ENCODE measurements around the gene SHF.

Gene SHF

DNA sequence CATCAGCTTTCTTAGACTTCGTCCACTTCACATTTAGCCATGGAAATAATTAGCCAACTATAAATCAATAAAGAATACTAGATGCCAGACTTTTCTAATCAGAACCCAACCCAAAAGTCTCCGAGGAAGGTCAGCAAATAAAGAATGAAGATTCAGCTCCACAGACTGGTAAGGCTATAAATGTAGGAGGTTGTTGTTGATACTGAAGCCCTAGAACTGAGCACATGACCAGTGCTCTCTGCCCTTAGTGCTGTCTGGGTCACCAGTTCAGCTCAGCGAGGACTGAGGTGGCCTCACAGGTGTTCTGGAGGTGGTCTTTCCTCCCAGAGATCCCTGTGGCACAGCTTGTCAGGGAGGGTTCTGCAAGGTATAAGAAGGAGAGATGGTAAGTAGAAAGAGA is 43.4 kb upstream of the SHF start:
- H3K4me3 ChIP-seq (IDR thresholded peaks at IDR 0.05; ENCODE audit: insufficient read depth, low read depth, low read length) = no peak overlapping the region
- H3K36me3 ChIP-seq (ENCODE audit: insufficient read depth) = no peaks in the 10 kb centered on the region
- H3K4me1 ChIP-seq (ENCODE audit: low read depth, poor library complexity, severe bottlenecking) = no peaks in the 10 kb centered on the region
- no peak overlapping the region for H3K9ac ChIP-seq
- H3K4me2 ChIP-seq = no peak overlapping the region
- no peaks in the 10 kb centered on the region for H3K27me3 ChIP-seq (ENCODE audit: insufficient read depth, low read depth)
- no peaks in the 10 kb centered on the region for H4K20me1 ChIP-seq (ENCODE audit: insufficient read depth)
- no peaks in the 10 kb centered on the region for H3K79me2 ChIP-seq (ENCODE audit: insufficient read depth, low read depth)
- H2AFZ ChIP-seq (ENCODE audit: low read depth) = no peak overlapping the region
- no peak overlapping the region for H3K27ac ChIP-seq
- TF ChIP-seq, protein P1, sequence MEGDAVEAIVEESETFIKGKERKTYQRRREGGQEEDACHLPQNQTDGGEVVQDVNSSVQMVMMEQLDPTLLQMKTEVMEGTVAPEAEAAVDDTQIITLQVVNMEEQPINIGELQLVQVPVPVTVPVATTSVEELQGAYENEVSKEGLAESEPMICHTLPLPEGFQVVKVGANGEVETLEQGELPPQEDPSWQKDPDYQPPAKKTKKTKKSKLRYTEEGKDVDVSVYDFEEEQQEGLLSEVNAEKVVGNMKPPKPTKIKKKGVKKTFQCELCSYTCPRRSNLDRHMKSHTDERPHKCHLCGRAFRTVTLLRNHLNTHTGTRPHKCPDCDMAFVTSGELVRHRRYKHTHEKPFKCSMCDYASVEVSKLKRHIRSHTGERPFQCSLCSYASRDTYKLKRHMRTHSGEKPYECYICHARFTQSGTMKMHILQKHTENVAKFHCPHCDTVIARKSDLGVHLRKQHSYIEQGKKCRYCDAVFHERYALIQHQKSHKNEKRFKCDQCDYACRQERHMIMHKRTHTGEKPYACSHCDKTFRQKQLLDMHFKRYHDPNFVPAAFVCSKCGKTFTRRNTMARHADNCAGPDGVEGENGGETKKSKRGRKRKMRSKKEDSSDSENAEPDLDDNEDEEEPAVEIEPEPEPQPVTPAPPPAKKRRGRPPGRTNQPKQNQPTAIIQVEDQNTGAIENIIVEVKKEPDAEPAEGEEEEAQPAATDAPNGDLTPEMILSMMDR (conservative IDR thresholded peaks at IDR 0.05; ENCODE audit: low read depth, low read length) = no peak

DNA sequence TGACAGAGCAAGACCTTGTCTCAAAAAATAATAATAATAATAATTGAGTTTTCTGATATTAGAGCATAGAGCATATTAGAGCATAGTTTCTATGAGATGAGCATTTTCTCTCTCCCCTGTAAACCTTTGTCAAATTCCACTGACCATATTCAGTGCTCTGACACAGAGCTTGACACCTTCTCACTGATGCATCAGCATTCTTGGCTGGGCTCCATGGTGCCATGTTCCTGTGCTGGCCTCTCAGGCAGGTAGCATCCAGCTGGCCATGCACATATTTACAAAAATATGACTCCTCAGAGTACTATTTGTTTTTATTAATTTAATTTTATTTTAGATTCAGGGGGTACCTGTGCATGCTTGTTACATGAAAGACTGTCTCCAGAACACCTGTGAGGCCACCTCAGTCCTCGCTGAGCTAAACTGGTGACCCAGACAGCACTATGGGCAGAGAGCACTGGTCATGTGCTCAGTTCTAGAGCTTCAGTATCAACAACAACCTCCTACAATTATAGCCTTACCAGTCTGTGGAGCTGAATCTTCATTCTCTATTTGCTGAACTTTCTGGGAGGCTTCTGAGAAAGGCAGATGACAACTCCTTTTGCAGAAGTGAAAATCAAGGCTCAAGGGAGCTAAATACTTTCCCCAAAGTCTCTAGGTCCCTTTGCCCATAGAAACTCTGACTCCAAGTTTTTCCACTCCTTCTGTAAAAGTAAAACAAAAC is 42.6 kb upstream of the SHF start:
- no peak overlapping the region for H3K9ac ChIP-seq
- no peaks in the 10 kb centered on the region for H3K79me2 ChIP-seq (ENCODE audit: insufficient read depth, low read depth)
- H3K36me3 ChIP-seq (ENCODE audit: insufficient read depth) = no peaks in the 10 kb centered on the region
- no peak overlapping the region for H2AFZ ChIP-seq (ENCODE audit: low read depth)
- no peaks in the 10 kb centered on the region for H3K27me3 ChIP-seq (ENCODE audit: insufficient read depth, low read depth)
- TF ChIP-seq, protein P1 (conservative IDR thresholded peaks at IDR 0.05; ENCODE audit: low read depth, low read length) = no peak
- H3K27ac ChIP-seq = no peak overlapping the region
- no peaks in the 10 kb centered on the region for H4K20me1 ChIP-seq (ENCODE audit: insufficient read depth)
- H3K4me3 ChIP-seq (IDR thresholded peaks at IDR 0.05; ENCODE audit: insufficient read depth, low read depth, low read length) = no peak overlapping the region
- no peaks in the 10 kb centered on the region for H3K4me1 ChIP-seq (ENCODE audit: low read depth, poor library complexity, severe bottlenecking)
- H3K4me2 ChIP-seq = no peak overlapping the region

DNA sequence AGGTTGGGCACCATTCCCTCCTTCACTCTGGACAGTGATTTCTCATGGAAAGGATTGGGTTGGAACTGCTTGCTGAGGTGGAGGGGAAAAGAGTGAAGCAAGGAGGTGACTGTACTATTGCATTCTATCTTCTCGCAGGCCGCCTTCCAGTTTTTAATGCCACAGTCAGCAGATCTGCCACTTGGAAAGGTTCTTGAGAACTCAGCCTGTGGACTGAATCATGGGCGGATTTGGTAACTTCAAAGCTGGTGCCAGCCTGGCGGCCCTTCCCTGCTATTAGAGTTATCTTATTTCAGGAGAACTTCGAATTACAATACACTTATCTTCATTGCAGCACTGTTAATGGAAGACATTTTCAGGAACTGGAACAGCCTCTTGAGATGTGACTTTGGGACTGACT is 41.2 kb upstream of the SHF start:
- H2AFZ ChIP-seq (ENCODE audit: low read depth) = no peak overlapping the region
- no peaks in the 10 kb centered on the region for H4K20me1 ChIP-seq (ENCODE audit: insufficient read depth)
- no peaks in the 10 kb centered on the region for H3K79me2 ChIP-seq (ENCODE audit: insufficient read depth, low read depth)
- TF ChIP-seq, protein P1 (conservative IDR thresholded peaks at IDR 0.05; ENCODE audit: low read depth, low read length) = no peak
- H3K27me3 ChIP-seq (ENCODE audit: insufficient read depth, low read depth) = no peaks in the 10 kb centered on the region
- H3K4me1 ChIP-seq (ENCODE audit: low read depth, poor library complexity, severe bottlenecking) = no peaks in the 10 kb centered on the region
- no peak overlapping the region for H3K27ac ChIP-seq
- H3K4me3 ChIP-seq (IDR thresholded peaks at IDR 0.05; ENCODE audit: insufficient read depth, low read depth, low read length) = no peak overlapping the region
- no peaks in the 10 kb centered on the region for H3K36me3 ChIP-seq (ENCODE audit: insufficient read depth)
- no peak overlapping the region for H3K9ac ChIP-seq
- no peak overlapping the region for H3K4me2 ChIP-seq

DNA sequence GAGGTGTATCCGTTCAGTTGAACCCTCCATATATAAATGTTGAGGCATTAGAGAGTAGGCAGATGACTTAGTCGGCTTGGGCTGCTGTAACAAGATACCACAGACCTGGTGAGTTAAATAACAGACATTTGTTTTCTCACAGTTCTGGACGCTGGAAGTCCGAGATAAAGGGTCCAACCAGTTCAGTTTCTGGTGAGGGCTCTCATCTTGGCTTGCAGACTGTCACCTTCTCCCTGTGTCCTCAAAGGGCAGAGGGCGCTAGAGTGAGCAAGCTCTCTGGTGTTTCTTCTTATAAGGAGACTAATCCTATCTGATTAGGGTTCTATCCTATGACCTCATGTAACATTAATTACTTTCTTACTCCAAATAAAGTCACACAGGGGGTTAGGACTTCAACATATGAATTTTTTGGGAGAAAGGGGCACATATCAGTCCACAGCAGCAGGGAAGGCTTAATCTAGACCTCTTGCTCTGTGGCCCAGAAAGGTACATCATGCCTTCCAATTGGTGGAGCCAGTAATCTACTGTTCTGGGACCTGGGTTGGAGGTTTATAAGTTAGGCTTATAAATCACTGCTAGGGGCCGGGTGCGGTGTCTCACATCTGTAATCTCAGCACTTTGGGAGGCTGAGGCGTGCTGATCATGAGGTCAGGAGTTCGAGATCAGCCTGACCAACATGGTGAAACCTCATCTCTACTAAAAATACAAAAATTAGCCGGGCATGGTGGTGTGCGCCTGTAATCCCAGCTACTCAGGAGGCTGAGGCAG is 37.9 kb upstream of the SHF start:
- Histone ChIP-seq H3K9ac (no peak overlapping the region), H3K79me2 (ENCODE audit: insufficient read depth, low read depth) (no peaks in the 10 kb centered on the region), H3K27ac (no peak overlapping the region), H4K20me1 (ENCODE audit: insufficient read depth) (no peaks in the 10 kb centered on the region), H3K27me3 (ENCODE audit: insufficient read depth, low read depth) (no peaks in the 10 kb centered on the region), H3K4me1 (ENCODE audit: low read depth, poor library complexity, severe bottlenecking) (no peaks in the 10 kb centered on the region), H3K4me2 (no peak overlapping the region), H3K4me3 (IDR thresholded peaks at IDR 0.05; ENCODE audit: insufficient read depth, low read depth, low read length) (no peak overlapping the region), H2AFZ (ENCODE audit: low read depth) (no peak overlapping the region), H3K36me3 (ENCODE audit: insufficient read depth) (no peaks in the 10 kb centered on the region)
- TF ChIP-seq, protein P1 (conservative IDR thresholded peaks at IDR 0.05; ENCODE audit: low read depth, low read length) = no peak

Data from KMS-11 (cell line).